ENCODE data around the gene AMD1.
"Not testable (repeated sequence)": the region's sequence is repeated elsewhere in the genome, so short reads cannot be mapped to it uniquely, and the experiment has no call there.

The AMD1 gene

DNA sequence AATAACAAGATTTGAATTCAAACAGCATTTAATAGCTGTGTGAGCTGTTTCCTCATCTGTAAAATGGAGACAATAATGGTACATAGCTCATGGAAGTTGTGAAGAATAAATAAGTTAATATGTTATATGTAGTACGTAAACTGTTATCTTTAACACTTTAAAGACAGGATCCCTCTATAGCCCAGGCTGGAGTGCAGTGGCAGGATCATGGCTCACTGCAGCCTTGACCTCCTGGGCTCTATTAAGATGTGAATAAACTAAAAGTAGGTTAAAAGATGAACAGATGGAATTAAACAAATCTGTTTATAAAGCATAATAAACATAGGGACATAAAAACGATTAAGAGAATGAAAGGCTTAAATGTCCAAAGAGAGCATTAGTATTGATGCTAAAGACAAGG lies 3.0 kb downstream of the AMD1 start:
- DNase-seq (ENCODE audit: low read depth in 2 of 2), result no peak

- no peak for DNase-seq (ENCODE audit: low read depth in 2 of 2)
These were observed 4.4 kb downstream of the AMD1 start for GRCh38 chr6:110878751-110879522.

DNA sequence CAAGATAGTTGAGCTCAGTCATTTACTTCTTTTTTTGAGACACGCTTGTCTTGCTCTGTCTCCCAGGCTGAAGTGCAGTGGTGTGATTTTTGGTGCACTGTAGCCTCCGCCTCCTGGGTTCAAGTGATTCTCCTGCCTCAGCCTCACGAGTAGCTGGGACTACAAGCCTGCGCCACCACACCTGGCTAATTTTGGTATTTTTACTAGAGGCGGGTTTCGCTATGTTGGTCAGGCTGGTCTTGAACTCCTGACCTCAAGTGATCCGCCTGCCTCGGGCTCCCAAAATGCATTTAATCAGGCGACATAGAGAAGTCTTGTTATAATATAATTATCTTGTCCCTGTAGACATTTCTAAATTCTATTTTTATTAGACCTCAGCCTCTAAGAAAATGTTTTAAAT lies 6.1 kb downstream of the AMD1 start:
- no peak for DNase-seq (ENCODE audit: low read depth in 2 of 2)

DNA sequence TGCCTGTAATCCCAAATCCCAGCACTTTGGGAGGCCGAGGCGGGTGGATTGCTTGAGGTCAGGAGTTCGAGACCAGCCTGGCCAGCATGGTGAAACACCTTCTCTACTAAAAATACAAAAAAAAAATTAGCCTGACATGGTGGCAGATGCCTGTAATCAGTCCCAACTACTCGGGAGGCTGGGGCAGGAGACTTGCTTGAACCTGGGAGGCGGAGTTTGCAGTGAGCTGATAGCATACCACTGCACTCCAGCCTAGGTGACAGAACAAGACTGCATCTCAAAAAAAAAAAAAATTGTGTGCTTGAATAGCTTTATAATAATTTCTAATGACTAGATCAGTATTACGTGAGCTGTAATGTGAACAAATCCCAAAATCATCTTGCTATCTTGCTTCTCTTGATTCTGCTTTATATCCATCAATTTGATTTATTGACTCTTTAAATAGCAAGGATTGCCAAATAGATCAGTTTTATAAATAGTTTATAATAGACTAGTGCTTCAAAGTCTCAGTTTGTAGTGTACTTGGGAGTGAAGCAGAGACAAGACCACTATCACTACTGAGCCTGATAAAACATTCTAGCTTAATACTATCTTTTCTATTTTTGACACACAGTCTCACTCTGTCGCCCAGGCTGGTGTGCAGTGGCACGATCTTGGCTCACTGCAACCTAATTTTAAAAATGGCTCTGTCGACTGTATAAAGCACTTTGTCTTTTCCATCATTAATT lies 7.1 kb downstream of the AMD1 start:
- no peak for DNase-seq (ENCODE audit: low read depth in 2 of 2)

- DNase-seq (ENCODE audit: low read depth in 2 of 2), result no peak
These were observed 7.7 kb downstream of the AMD1 start for GRCh38 chr6:110882274-110882619.

GRCh38 chr6:110882824-110883554 lies 8.4 kb downstream of the AMD1 start:
- no peak for DNase-seq (ENCODE audit: low read depth in 2 of 2)

DNA sequence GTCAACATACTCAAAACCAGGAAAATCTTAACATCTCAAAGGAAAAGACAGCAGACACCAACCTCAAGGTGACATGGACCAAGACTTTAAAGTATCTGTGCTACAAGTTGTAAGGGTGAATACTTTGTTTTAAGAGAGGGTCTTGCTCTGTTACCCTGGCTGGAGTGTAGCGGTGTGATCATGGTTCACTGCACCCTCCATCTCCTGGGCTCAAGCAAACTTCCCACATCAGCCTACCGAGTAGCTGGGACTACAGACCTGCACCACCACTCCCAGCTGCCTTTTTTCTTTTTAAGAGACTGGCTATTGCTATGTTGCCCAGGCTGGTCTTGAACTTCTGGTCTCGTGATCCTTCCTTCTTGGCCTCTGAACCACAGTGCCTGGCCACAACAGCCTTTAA lies 9.7 kb downstream of the AMD1 start:
- DNase-seq (ENCODE audit: low read depth in 2 of 2), result no peak

- DNase-seq (ENCODE audit: low read depth in 2 of 2), result no peak
These were observed 10.9 kb downstream of the AMD1 start for GRCh38 chr6:110885526-110885925.

GRCh38 chr6:110886555-110887167 lies 12.1 kb downstream of the AMD1 start:
- DNase-seq (ENCODE audit: low read depth in 2 of 2), result no peak

- DNase-seq (ENCODE audit: low read depth in 2 of 2), result no peak
These were observed 15.7 kb downstream of the AMD1 start for GRCh38 chr6:110890288-110890687.

GRCh38 chr6:110895907-110896608 lies 21.5 kb downstream of the AMD1 start:
- DNase-seq (ENCODE audit: low read depth in 2 of 2), result no peak

DNA sequence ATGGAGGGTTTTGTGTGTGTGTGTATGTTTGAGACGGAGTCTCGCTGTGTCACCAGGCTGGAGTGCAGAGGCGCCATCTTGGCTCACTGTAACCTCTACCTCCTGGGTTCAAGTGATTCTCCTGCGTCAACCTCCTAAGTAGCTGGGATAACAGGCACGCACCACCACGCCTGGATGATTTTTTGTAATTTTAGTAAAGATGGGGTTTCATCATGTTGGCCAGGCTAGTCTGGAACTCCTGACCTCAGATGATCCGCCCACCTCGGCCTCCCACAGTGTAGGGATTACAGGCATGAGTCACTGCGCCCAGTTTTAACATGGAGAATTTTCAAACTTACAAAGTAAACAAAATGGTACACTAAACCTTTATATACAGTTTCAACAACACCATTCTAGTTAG lies 22.8 kb downstream of the AMD1 start:
- DNase-seq (ENCODE audit: low read depth in 2 of 2), result no peak

DNA sequence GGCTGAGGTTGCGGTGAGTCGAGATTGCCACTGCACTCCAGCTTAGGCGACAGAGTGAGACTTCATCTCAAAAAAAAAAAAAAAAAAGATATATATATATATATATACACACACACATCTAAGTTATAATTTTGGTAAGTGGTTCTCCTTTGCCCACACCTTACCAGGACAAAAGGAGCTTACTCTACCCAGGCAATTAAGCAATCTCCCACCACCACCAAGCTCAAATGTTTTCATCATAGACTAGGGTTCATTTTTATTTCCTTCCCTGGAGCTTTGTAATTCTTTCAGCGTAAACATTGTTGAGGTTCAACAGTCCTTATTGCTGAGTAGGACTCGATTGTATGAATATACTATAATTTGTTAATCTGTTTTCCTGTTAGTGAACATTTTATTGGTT lies 23.5 kb downstream of the AMD1 start:
- no peak for DNase-seq (ENCODE audit: low read depth in 2 of 2)

DNA sequence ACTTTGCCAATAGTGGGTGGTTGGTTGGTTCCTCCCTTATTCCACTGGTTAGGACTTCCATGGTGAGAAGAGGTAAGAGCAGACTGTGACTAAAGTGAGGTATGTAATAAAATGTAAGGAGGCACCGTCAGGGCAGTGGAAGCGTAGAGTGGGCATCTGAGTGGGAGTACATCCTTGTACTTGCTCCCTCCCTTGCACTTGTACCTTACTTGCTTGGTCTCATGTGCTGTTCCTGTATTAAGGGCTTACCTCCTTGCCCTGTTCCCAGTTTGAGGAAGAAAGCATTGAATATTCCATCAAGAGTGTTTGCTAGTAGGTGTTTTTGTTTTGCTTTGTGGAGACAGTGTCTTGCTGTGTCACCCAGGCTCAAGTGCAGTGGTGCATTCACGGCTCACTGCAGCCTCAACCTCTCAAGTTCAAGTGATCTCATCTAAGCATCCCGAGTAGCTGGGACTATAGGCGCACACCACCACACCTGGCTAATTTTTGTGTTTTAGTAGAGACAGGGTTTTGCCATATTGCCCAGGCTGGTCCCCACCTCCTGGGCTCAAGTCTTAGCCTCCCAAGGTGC lies 25.5 kb downstream of the AMD1 start:
- DNase-seq (ENCODE audit: low read depth in 2 of 2), result no peak

- DNase-seq (ENCODE audit: low read depth in 2 of 2), result not testable (repeated sequence)
These were observed 27.0 kb downstream of the AMD1 start for GRCh38 chr6:110901601-110902000.

GRCh38 chr6:110902091-110902490 lies 27.5 kb downstream of the AMD1 start:
- no peak for DNase-seq (ENCODE audit: low read depth in 2 of 2)

- DNase-seq (ENCODE audit: low read depth in 2 of 2), result not testable (repeated sequence)
These were observed 31.7 kb downstream of the AMD1 start for GRCh38 chr6:110906273-110906672.

- no peak for DNase-seq (ENCODE audit: low read depth in 2 of 2)
These were observed 56.2 kb downstream of the AMD1 start for GRCh38 chr6:110930781-110931180.

GRCh38 chr6:110933912-110934311 lies 59.3 kb downstream of the AMD1 start:
- no peak for DNase-seq (ENCODE audit: low read depth in 2 of 2)

- DNase-seq (ENCODE audit: low read depth in 2 of 2), result no peak
These were observed 59.9 kb downstream of the AMD1 start for GRCh38 chr6:110934381-110934898.

GRCh38 chr6:110935171-110935570 lies 60.6 kb downstream of the AMD1 start:
- DNase-seq (ENCODE audit: low read depth in 2 of 2), result no peak
